ENCODE data around the gene RIF1.

DNA sequence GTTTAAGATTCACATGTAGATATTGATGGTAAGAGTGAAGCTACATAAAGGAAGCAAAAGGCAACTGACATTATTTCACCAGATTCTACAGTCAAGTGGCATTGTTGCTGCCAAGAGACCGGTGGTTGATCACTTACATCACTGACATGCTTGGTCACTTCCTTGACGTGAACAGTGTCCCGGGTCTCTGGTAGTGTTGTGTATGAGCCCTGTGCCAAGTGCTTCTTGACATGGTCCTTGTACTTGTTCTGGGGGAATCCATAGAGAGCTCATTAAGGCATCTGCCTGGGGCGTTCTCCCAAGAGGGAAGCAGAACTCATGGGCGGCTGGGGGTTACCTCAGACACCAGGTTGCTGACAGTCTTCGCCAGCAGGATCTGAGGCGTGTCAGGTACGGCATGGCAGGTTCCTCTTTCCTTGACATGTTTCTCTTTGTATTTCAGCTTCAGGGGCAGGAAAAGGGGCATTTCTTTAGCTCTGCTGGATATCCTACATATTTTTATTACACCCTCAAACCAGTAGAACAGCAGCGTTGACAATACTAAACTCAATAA lies 116.2 kb downstream of the RIF1 start:
- TF ChIP-seq, protein P1, sequence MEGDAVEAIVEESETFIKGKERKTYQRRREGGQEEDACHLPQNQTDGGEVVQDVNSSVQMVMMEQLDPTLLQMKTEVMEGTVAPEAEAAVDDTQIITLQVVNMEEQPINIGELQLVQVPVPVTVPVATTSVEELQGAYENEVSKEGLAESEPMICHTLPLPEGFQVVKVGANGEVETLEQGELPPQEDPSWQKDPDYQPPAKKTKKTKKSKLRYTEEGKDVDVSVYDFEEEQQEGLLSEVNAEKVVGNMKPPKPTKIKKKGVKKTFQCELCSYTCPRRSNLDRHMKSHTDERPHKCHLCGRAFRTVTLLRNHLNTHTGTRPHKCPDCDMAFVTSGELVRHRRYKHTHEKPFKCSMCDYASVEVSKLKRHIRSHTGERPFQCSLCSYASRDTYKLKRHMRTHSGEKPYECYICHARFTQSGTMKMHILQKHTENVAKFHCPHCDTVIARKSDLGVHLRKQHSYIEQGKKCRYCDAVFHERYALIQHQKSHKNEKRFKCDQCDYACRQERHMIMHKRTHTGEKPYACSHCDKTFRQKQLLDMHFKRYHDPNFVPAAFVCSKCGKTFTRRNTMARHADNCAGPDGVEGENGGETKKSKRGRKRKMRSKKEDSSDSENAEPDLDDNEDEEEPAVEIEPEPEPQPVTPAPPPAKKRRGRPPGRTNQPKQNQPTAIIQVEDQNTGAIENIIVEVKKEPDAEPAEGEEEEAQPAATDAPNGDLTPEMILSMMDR (IDR thresholded peaks at IDR 0.05) = no peak
- TF ChIP-seq POLR2A (IDR thresholded peaks at IDR 0.05) (no peak), POLR2AphosphoS5 (IDR thresholded peaks at IDR 0.05) (no peak), EP300 (IDR thresholded peaks at IDR 0.05; ENCODE audit: low read depth) (no peak)

All from transverse colon (tissue), 4 donors.